AG09309 (cell line): Measurements from ENCODE around the gene S100A4.

Source experiments
- DNase-seq: peaks from one replicate; pipeline ENCODE4 v3.0.0-alpha.2; 2010; ENCODE audit warnings: low read depth
- H3K4me3 ChIP-seq: 2 replicates; pipeline ENCODE4 v1.5.1; 2011; ENCODE audit warnings: mild to moderate bottlenecking, low read depth, low read length, moderate library complexity; ENCODE audit not compliant: control insufficient read depth
- CTCF ChIP-seq: IDR thresholded peaks from 2 replicates; pipeline ENCODE4 v1.5.1; 2011; ENCODE audit warnings: mild to moderate bottlenecking, low read depth, low read length, inconsistent platforms; ENCODE audit not compliant: insufficient read depth, control insufficient read depth; ENCODE audit errors: missing control alignments

S100A4 gene

DNA sequence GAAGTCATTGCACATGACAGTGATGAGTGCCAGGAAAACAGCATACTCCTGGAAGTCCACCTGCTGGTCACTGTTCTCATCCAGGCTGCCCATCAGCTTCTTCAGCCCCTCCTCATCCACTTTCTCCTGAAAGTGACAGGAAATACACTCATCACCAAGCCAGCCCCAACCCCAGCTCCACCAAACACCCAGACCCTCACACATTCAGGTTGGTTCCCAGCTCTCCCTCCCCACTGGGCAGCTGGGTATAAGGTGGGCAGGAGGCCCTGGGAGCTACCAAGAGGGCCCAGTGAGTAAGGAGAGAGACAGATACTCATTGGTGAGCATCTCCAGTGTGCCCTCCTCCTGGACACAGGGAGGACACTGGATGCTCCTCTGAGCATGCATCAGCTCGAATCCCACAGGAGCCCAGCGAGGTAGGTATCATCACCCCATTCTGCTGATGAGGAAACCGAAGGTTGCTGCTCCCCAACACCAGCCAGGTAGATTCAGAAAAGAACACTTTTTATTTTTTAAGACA lies 15.9 kb upstream of the S100A4 start:
- H3K4me3 ChIP-seq: no peak overlapping the region
- no peak for TF ChIP-seq CTCF
- no peak for DNase-seq

DNA sequence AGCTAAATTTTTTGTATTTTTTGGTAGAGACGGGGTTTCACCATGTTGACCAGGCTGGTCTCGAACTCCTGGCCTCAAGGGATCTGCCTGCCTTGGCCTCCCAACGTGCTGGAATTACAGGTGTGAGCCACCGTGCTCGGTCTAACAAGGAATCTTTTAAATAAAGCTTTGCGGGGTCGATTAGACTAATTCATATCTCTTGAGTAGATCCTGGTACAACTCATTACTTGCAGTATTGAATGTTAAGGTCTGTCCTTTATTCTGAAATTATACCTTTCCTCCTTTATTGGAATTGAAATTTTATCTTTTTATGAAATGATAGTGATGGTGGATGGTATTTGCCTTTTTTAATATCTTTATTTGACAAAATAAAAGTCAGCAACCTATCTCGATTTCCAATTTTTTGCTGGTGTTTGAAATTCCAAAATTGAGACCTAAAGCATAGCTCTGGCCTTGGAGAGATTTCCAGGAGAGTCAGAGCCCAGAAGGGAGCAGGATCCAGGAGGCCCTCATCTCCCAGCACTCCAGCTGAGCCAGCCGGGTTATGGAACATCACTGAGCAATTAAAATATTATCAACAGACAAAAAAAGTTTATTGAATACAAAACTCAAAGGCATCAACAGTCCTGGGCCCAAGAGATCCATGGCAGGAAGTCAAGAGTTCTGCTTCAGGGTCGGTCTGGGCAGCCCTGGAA lies 15.3 kb upstream of the S100A4 start:
- no peak overlapping the region for H3K4me3 ChIP-seq
- no peak for DNase-seq
- no peak for TF ChIP-seq CTCF

GRCh38 chr1:153560241-153560640 lies 14.6 kb upstream of the S100A4 start:
- no peak for DNase-seq
- no peak overlapping the region for H3K4me3 ChIP-seq
- no peak for TF ChIP-seq CTCF

DNA sequence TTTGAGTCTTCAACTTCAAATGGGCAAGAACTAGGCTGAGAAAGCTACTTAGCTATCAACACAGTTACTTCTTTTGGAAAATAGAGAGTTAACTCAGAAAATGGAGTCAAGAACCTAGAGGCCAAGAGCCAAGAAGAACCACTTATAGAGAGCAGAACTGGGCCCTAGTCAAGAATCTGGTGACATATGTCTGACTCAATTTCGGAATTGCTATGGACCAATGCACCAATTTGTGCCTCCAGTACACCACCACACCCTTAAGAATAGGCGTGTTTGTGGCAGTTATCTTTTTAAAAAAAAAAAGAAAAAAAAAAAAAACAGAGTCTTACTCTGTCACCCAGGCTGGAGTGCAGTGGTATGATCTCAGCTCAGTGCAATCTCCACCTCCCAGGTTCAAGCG lies 12.3 kb upstream of the S100A4 start:
- no peak for DNase-seq
- TF ChIP-seq CTCF: no peak
- no peak overlapping the region for H3K4me3 ChIP-seq

- no peak for DNase-seq
- TF ChIP-seq CTCF: no peak
- H3K4me3 ChIP-seq: no peak overlapping the region
These were observed 10.7 kb upstream of the S100A4 start for GRCh38 chr1:153556348-153556747.

DNA sequence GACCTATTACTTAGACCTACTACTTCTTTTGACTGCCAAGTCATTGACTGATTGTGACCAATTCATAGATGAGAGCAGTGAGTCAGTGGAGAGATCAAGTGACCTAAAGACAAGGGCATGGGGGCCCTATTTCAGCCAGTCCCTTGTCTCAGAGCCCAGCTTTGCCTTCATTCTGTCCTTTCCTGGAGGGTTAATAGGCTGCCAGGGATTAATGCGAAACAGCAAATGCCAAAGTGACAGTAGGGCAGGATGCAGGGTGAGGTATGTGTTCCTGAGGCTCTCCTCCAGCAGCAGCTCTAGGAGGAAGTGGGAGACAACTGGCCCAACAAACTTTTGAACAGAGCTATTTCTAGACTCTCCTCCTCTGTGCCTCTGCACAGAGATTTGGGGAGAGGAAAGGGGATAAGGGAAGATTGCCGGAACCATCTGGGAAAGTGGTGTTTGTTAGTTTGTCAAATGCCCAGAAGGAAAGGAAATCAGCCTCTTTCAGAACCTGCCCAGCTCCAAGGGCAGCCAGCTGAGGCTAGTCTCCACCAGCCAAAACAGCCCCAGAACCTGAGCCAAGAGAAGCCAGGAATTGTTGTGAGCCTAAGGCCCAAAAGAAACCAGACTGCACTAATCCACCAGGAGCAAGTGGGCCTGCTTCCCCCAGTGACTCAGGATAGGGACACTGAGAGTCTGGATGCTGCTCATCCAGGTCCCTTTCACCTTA lies 8.4 kb upstream of the S100A4 start:
- no peak overlapping the region for H3K4me3 ChIP-seq
- no peak for DNase-seq
- TF ChIP-seq CTCF: no peak
